H7 (cell line): ENCODE measurements around the gene LITAF. TPM values are rescaled to one million over a fixed set of nuclear protein-coding genes. Genes with fewer than 3 reads are reported as not detected.
"Not testable (repeated sequence)": the region's sequence is repeated elsewhere in the genome, so short reads cannot be mapped to it uniquely, and the experiment has no call there.

Experiments
- DNase-seq: peaks from one replicate; pipeline ENCODE4 v3.0.0; 2012
- H3K27me3 ChIP-seq: 2 replicates; pipeline ENCODE4 v1.6.0; 2011; ENCODE audit warnings: mild to moderate bottlenecking, low read length; ENCODE audit not compliant: control insufficient read depth, insufficient read depth
- H3K36me3 ChIP-seq: replicated peaks from 2 replicates; pipeline ENCODE4 v1.5.1; 2011; ENCODE audit warnings: low read length; ENCODE audit not compliant: control insufficient read depth, insufficient read depth
- H3K4me3 ChIP-seq: 2 replicates; pipeline ENCODE4 v1.5.1; 2011; ENCODE audit warnings: low read depth, mild to moderate bottlenecking, control low read depth, low read length, moderate library complexity; ENCODE audit not compliant: insufficient read depth
- total RNA-seq: library from RNA; depleted of rRNA; stranded (reverse); fragments of >200 nt; shearing (Covaris generic); gene quantifications from 2 replicates; pipeline ENCODE4 v1.2.3, GENCODE V29; 2014

Gene LITAF
- total RNA-seq, 1 experiment from 2014 or later, result 71.8 TPM

DNA sequence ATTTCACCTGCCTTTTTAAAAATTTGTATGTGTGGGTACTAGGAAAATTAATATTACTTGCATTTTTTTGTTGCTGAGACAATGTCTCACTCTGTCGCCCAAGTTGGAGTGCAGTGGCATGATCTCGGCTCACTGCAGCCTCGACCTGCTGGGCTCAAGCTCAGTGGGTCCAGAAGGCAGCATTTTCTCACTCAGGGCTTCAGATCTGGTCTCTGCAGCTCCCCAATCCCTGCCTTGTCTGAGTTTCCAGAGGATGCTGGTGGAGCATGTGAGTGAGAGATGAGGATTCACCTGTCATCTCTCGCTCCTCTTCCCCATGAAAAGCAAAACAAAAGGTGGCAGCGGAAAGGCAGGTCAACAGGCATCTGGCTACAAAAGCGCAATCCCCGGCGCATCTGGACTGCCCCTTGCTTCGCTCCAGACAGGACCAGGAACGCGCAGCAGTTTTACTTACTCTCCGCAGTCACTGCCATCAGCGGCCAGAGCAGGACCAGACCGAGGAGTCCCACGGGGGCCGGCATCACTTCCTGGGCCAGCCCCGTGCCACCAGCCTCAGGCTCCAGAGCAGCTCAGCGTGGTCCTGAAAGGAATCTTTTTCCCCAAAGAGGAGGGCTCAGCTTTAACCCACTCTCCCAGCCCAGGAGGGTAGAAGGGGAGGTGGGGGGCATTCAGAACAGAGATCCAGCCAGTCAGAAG lies 59.9 kb downstream of the LITAF start:
- H3K36me3 ChIP-seq, result no peaks in the 10 kb centered on the region
- peak; percentile 79 for DNase-seq
- no peak overlapping the region; the same call in 1 of the 2 replicates for H3K4me3 ChIP-seq
- H3K27me3 ChIP-seq, result no peaks in the 10 kb centered on the region

GRCh38 chr16:11524098-11524760 lies 62.5 kb downstream of the LITAF start:
- Histone ChIP-seq H3K4me3 (no peak overlapping the region), H3K27me3 (no peaks in the 10 kb centered on the region), H3K36me3 (no peaks in the 10 kb centered on the region)
- no peak for DNase-seq

DNA sequence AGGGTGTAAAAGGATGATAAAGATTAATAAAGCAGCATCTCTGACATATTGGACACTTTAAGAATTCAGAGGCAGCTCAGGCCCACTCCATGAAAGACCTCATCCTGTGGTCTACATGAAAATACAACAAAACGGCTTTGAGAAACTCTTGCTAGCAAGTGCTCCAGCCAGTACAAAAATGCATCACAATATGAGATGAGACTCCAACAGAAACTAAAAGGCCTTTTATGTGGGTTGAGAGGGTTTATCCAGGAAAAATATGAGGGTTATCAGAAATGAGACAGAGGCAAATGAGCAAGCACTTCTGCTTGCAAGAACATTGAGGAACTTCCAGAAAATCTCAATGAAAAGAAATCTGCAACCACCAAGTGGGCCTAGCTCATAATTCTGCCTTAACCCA lies 65.7 kb downstream of the LITAF start:
- no peak for DNase-seq
- no peaks in the 10 kb centered on the region for H3K36me3 ChIP-seq
- no peaks in the 10 kb centered on the region for H3K27me3 ChIP-seq
- H3K4me3 ChIP-seq, result no peak overlapping the region

DNA sequence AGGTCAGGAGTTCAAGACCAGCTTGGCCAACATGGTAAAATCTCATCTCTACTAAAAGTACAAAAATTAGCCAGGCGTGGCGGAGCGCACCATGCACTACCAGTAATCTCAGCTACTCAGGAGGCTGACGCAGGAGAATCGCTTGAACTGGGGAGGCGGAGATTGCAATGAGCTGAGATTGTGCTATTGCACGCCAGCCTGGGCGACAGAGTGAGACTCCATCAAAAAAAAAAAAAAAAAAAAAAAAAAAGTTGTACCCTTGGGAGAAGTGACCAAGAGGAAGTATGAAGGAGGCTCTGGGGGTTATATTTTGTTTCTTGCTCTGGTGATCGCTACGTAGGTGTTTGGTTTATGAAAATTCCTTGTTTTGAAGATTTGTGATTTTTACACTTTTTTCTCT lies 66.3 kb downstream of the LITAF start:
- Histone ChIP-seq H3K36me3 (no peaks in the 10 kb centered on the region), H3K4me3 (no peak overlapping the region), H3K27me3 (no peaks in the 10 kb centered on the region)
- DNase-seq, result no peak

- Histone ChIP-seq H3K4me3 (no peak overlapping the region), H3K27me3 (no peaks in the 10 kb centered on the region), H3K36me3 (no peaks in the 10 kb centered on the region)
- DNase-seq, result no peak
Measured at GRCh38 chr16:11517961-11518360, 68.8 kb downstream of the LITAF start.

DNA sequence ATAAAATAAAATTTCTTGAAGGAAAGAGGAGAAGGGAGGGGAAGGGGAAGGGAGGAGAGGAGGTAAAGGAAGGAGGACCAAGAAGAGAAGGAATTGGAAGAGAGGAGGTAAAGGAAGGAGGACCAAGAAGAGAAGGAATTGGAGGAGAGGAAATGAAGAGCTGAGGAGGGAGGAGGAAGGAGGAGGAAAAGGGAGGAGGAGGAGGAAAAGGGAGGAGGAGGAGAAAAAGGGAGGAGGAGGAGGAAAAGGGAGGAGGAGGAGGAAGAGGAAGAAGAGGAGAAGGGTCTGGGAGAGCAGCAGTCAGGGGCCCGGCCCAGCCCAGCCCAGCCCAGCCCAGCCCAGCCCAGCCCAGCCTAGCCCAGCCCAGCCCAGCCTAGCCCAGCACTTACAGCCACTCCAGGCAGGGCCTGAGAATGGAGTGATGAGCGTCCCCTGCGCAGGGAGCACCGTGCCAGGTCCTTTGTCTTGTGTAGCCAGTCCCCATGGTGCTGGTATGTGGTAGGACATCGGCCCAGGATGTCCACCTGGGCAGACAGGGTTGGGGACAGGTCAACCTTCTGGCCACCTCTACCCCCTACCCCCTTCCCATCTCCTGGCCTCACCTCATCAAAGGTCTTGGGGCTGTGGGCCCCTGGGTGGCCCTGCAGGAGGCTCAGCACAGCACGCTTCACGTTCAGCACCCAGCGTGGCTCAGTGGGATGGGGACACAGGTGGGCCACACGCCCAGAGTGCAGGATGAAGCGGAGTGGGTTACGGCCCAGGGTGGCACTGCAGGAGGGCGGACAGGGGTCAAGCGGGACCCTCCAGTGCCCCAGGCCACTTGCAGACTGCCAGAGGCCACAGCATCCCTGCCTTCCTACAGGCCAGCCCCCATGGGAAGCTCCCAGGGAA lies 70.9 kb downstream of the LITAF start:
- peak; percentile 40 for DNase-seq
- Histone ChIP-seq H3K4me3 (no peak overlapping the region), H3K36me3 (no peaks in the 10 kb centered on the region), H3K27me3 (no peaks in the 10 kb centered on the region)

- no peaks in the 10 kb centered on the region for H3K36me3 ChIP-seq
- DNase-seq, result peak; percentile 50
- no peaks in the 10 kb centered on the region for H3K27me3 ChIP-seq
- H3K4me3 ChIP-seq, result no peak overlapping the region
Measured at GRCh38 chr16:11514283-11514682, 72.4 kb downstream of the LITAF start.

DNA sequence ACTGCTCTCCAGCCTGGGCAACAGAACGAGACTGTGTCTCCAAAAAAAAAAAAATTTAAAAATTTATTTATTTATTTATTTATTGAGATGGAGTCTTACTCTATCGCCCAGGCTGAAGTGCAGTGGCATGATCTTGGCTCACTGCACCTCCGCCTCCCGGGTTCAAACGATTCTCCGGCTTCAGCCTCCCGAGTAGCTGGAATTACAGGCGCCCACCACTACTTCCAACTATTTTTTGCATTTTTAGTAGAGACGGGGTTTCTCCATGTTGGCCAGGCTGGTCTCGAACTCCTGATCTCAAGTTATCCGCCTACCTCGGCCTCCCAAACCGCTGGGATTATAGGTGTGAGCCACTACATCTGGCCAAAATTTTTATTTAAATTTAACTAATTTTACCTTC lies 73.4 kb downstream of the LITAF start:
- not testable (repeated sequence) for DNase-seq, H3K27me3 ChIP-seq, H3K4me3 ChIP-seq, H3K36me3 ChIP-seq

DNA sequence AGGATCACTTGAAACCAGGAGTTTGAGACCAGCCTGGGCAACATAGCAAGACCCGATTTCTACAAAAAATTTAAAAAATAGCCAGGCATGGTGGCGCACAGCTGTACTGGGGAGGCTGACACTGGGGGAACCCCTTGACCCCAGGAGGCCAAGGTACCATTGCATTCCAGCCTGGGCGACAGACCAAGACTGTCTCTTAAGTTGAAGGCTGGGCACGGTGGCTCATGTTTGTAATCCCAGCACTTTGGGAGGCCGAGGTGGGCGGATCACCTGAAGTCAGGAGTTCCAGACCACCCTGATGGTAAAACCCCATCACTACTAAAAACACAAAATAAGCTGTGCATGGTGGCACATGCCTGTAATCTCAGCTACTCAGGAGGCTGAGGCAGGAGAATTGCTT lies 74.9 kb downstream of the LITAF start:
- no peak for DNase-seq
- Histone ChIP-seq H3K4me3 (no peak overlapping the region), H3K36me3 (no peaks in the 10 kb centered on the region), H3K27me3 (no peaks in the 10 kb centered on the region)

- Histone ChIP-seq H3K4me3 (no peak overlapping the region), H3K36me3 (no peaks in the 10 kb centered on the region), H3K27me3 (no peaks in the 10 kb centered on the region)
- no peak for DNase-seq
Measured at GRCh38 chr16:11511328-11511727, 75.4 kb downstream of the LITAF start.

DNA sequence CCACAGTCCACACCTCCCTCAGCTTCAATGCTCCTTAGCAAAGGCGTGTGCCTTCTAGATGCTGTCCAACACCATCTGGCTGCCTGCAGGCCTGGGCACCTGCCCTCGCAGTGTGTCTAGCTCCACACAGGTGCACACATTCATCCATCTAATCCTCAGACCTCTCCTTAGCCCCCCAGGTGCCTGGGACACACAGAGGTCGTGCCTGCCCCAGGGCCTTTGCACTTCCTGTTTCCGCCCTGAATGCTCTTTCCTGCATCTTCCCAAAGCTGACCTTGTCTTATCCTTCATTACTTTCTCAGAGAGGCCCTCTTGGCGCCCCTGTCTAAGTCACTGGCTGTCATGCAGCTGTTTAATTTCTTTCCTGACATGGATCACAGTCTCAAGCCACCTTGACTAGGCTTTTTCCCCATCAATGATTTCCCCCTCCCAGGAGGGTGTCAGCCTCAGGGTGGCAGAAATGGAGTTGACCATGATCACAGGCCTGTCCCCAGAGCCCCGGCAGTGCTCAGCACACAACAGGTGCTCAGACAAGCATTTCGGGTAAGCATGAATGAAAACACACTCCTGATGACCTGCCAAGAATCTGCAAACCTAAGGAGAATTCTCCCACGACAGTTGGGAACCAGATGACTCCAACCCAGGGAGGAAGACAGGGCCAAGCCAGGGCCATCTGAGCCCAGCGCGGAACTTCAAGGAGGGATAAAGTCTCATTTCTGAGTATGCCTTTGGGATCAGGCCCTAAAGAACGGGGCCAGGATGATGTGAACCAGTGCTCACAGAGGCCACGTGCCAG lies 76.3 kb downstream of the LITAF start:
- no peaks in the 10 kb centered on the region for H3K27me3 ChIP-seq
- no peak for DNase-seq
- no peak overlapping the region for H3K4me3 ChIP-seq
- H3K36me3 ChIP-seq, result no peaks in the 10 kb centered on the region

GRCh38 chr16:11507991-11508390 lies 78.7 kb downstream of the LITAF start:
- H3K27me3 ChIP-seq, result no peaks in the 10 kb centered on the region
- no peak for DNase-seq
- no peaks in the 10 kb centered on the region for H3K36me3 ChIP-seq
- no peak overlapping the region for H3K4me3 ChIP-seq

DNA sequence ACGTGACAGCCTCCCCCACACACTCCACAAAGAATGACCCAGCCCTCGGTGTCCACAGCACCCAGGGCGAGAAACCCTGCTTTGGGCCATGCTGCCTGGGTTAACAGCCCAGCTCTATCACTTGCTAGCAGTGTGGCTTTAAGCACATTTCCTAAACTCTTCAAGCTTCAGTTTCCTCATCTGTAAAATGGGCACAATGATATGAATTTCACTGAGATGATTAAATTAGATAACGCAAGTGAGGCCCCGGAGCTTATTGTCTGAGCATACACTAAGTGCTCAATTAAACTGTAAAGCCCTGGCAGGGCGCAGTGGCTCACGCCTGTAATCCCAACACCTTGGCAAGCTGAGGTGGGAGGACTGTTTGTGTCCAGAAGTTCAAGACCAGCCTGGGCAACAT lies 79.4 kb downstream of the LITAF start:
- Histone ChIP-seq H3K4me3 (no peak overlapping the region), H3K27me3 (no peaks in the 10 kb centered on the region), H3K36me3 (no peaks in the 10 kb centered on the region)
- DNase-seq, result no peak

DNA sequence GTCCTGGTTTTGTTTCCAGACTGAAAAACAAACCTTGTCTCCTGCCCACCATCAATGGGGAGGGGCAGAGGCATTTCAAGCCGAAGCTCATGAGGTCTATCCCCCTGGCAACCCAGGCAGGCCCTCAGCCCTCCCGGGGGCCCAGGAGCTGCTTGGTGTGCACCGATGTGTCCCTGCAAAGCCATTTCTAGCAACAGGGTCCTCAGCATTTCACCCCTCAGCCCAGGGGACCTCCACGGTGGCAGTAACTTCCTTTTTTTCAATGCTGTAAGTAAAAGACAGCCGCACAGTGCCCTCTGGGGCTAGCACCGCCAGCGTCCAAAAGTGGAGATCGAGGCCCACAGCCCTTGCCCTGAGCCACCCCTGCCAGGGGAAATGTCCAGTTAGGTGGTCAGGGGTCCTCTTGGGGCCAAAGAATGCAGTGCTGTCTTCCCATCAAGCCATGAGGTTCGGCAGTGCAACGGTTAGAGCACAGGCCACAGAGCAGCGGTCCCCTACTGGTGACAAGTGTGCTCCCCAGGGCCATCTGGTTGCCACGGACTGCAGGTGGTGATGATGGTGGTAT lies 79.9 kb downstream of the LITAF start:
- Histone ChIP-seq H3K36me3 (no peaks in the 10 kb centered on the region), H3K27me3 (no peaks in the 10 kb centered on the region), H3K4me3 (no peak overlapping the region)
- DNase-seq, result peak; percentile 46
